Osteocyte (in vitro differentiated cells): Measurements from ENCODE around the gene TRIM46. TPM values are rescaled to one million over a fixed set of nuclear protein-coding genes. Genes with fewer than 3 reads are reported as not detected.

Experiments used
- DNase-seq: peaks from one replicate; pipeline ENCODE4 v3.0.0; 2021; ENCODE audit warnings: mixed read lengths; ENCODE audit not compliant: unreplicated experiment; ENCODE audit errors: extremely low spot score
- H3K27ac Mint-ChIP-seq: one replicate; pipeline ENCODE4 v1.8.0; 2021; ENCODE audit warnings: mild to moderate bottlenecking, mixed read lengths; ENCODE audit not compliant: unreplicated experiment
- H3K27me3 Mint-ChIP-seq: one replicate; pipeline ENCODE4 v1.8.0; 2021; ENCODE audit warnings: mixed read lengths; ENCODE audit not compliant: unreplicated experiment
- H3K36me3 Mint-ChIP-seq: one replicate; pipeline ENCODE4 v1.8.0; 2021; ENCODE audit warnings: mixed read lengths; ENCODE audit not compliant: unreplicated experiment
- H3K4me1 Mint-ChIP-seq: one replicate; pipeline ENCODE4 v1.8.0; 2021; ENCODE audit warnings: mixed read lengths; ENCODE audit not compliant: unreplicated experiment
- H3K4me3 Mint-ChIP-seq: one replicate; pipeline ENCODE4 v1.8.0; 2021; ENCODE audit warnings: mild to moderate bottlenecking, moderate library complexity, mixed read lengths; ENCODE audit not compliant: unreplicated experiment
- H3K9me3 Mint-ChIP-seq: one replicate; pipeline ENCODE4 v1.8.0; 2021; ENCODE audit warnings: mixed read lengths; ENCODE audit not compliant: unreplicated experiment
- total RNA-seq: library from RNA; stranded (reverse); gene quantifications from 2 replicates; pipeline ENCODE4 v1.2.1, GENCODE V29; 2021
- TF ChIP-seq, protein P1 (sequence below): fragments of 200-600 bp; sonication (generic); IDR thresholded peaks from 2 replicates; pipeline ENCODE4 v1.5.0; 2021; ENCODE audit warnings: antibody characterized with exemption, mild to moderate bottlenecking, moderate library complexity

The TRIM46 gene
- total RNA-seq, 1 donor from 2014 or later: 7.7 TPM

- Mint-ChIP-seq H3K4me3 (no peak overlapping the region), H3K27ac (no peak overlapping the region), H3K9me3 (no peaks in the 10 kb centered on the region), H3K36me3 (peaks cover 11% of the 10 kb centered on the region), H3K4me1 (peaks cover 34% of the 10 kb centered on the region), H3K27me3 (no peaks in the 10 kb centered on the region)
- TF ChIP-seq, protein P1, sequence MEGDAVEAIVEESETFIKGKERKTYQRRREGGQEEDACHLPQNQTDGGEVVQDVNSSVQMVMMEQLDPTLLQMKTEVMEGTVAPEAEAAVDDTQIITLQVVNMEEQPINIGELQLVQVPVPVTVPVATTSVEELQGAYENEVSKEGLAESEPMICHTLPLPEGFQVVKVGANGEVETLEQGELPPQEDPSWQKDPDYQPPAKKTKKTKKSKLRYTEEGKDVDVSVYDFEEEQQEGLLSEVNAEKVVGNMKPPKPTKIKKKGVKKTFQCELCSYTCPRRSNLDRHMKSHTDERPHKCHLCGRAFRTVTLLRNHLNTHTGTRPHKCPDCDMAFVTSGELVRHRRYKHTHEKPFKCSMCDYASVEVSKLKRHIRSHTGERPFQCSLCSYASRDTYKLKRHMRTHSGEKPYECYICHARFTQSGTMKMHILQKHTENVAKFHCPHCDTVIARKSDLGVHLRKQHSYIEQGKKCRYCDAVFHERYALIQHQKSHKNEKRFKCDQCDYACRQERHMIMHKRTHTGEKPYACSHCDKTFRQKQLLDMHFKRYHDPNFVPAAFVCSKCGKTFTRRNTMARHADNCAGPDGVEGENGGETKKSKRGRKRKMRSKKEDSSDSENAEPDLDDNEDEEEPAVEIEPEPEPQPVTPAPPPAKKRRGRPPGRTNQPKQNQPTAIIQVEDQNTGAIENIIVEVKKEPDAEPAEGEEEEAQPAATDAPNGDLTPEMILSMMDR: no peak
- DNase-seq: peak; percentile 25
Measured at GRCh38 chr1:155170101-155170785, 3.4 kb upstream of the TRIM46 start.

DNA sequence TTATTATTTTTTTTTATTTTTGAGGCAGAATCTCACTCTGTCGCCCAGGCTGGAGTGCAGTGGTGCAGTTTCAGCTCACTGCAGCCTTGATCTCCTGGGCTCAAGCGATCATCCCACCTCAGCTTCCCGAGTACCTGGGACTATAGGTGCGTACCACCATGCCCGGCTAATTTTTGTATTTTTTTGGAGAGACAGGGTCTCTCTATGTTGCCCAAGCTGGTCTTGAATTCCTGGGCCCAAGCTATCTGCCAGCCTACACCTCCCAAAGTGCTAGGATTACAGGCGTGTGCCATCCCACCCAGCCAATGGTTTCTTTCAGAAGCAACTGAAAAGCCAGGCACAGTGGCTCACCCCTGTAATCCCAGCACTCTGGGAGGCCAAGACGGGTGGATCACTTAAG is 2.8 kb upstream of the TRIM46 start:
- H3K4me3 Mint-ChIP-seq: no peak overlapping the region
- no peak for DNase-seq
- H3K9me3 Mint-ChIP-seq: no peaks in the 10 kb centered on the region
- no peak overlapping the region for H3K27ac Mint-ChIP-seq
- TF ChIP-seq, protein P1: no peak
- peaks cover 37% of the 10 kb centered on the region for H3K4me1 Mint-ChIP-seq
- peaks cover 11% of the 10 kb centered on the region for H3K36me3 Mint-ChIP-seq
- H3K27me3 Mint-ChIP-seq: no peaks in the 10 kb centered on the region

GRCh38 chr1:155171836-155172731 is 1.6 kb upstream of the TRIM46 start:
- Mint-ChIP-seq H3K4me3 (peak overlapping the region; percentile 97), H3K9me3 (no peaks in the 10 kb centered on the region), H3K27me3 (no peaks in the 10 kb centered on the region), H3K4me1 (peaks cover 42% of the 10 kb centered on the region), H3K36me3 (peaks cover 11% of the 10 kb centered on the region), H3K27ac (peak overlapping the region; percentile 97)
- peak; percentile 27 for DNase-seq
- TF ChIP-seq, protein P1: no peak

- Mint-ChIP-seq H3K9me3 (no peaks in the 10 kb centered on the region), H3K4me3 (peak within 1 kb of the TSS; percentile 97), H3K4me1 (peaks cover 35% of the 10 kb centered on the region), H3K36me3 (peaks cover 16% of the 10 kb centered on the region), H3K27ac (peak within 1 kb of the TSS; percentile 97), H3K27me3 (no peaks in the 10 kb centered on the region)
- TF ChIP-seq, protein P1: peak; percentile 97
- peak; percentile 98 for DNase-seq
Measured at GRCh38 chr1:155172732-155173477, 744 bp upstream of the TRIM46 start, which contains the start of gene KRTCAP2. KRTCAP2 (minus strand) TSS chr1:155173304; CDS start chr1:155173224, 80 bp downstream.
